Measurements from ENCODE around the gene EFNB1.

DNA sequence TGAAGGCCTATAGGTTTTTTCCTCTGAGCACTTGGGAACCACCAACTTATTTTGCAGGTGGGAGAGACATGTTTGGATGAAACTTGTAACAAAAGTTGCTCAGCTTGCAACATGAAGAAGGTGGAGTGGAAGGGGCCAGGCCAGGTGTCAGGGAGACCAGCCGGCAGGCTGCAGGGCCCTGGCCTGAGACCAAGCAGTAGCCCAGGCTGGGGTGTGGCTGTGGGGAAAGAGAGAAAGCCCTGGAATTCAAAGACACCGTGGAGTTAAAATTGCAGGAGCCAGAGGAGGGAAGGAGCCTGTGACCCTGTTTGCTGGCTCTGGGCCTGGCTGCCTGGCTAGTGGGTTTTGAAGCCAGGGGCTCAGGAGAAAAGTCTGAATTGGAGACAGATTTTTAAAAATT, 43.4 kb downstream of the EFNB1 start:
- TF ChIP-seq CTCF (IDR thresholded peaks at IDR 0.05) (no peak), POLR2A (IDR thresholded peaks at IDR 0.05) (no peak)
